K562 (cell line): ENCODE data around the gene SNX27. TPM values are rescaled to one million over a fixed set of nuclear protein-coding genes. Genes with fewer than 3 reads are reported as not detected.

ENCODE experiments used
- ATAC-seq: fragments of 200-7000 bp; cut with Tn5 transposase; 3 replicates; pipeline ENCODE4 v1.9.1; 2020; ENCODE audit warnings: moderate library complexity
- BruUV-seq: library from RNA; stranded (reverse); fragments of 400-500 nt; replicated peaks from 2 replicates; lab custom pipeline; 2021; lab: Mats Ljungman, UMichigan
- CTCF ChIA-PET: fragments of 300-600 bp; formaldehyde crosslinking; extraction: SDS; loops from one replicate; lab custom pipeline; 2021; ENCODE audit warnings: low intra/inter-chr PET ratio; lab: Yijun Ruan, JAX
- POLR2A ChIA-PET: fragments of 300-600, 350-650 bp; sonication (Branson Sonifier 250); formaldehyde crosslinking; extraction: SDS; loops from one replicate; lab custom pipeline; 2021; ENCODE audit warnings: antibody characterized with exemption, inconsistent platforms; lab: Yijun Ruan, JAX
- DNase-seq, 4 experiments: peaks; one replicate each; pipeline versions ENCODE4 v3.0.0 to v3.0.0-alpha.2; 2011 to 2018; ENCODE audit warnings: low spot score in 3 of 4, mixed read lengths in 3 of 4; ENCODE audit errors: extremely low read depth in 1 of 4
- FAIRE-seq: peaks from 2 replicates; lab custom pipeline; 2011; peaks lifted over from hg19 to GRCh38; lab: Jason Lieb, UNC
- H2AFZ ChIP-seq: 2 replicates; pipeline ENCODE4 v1.6.0; 2011; ENCODE audit warnings: low read depth, low read length, control low read depth, inconsistent platforms
- H3K27ac ChIP-seq: fragments of 200-600 bp; 3 replicates; pipeline ENCODE4 v1.8.0; 2011; ENCODE audit warnings: low read depth, mild to moderate bottlenecking, control low read depth, inconsistent platforms, low read length, moderate library complexity, mixed read lengths; ENCODE audit errors: extremely low read depth
- H3K27me3 ChIP-seq, 2 experiments: fragments of 300-600 bp in 1 of 2; 2 replicates in 1 of 2; 3 replicates in 1 of 2; pipeline versions ENCODE4 v1.6.0 to v1.8.0; 2011; ENCODE audit warnings: inconsistent platforms in 2 of 2, low read length in 2 of 2, mild to moderate bottlenecking in 1 of 2, mixed read lengths in 1 of 2, moderate library complexity in 1 of 2; ENCODE audit not compliant: control insufficient read depth in 2 of 2, insufficient read depth in 2 of 2
- H3K36me3 ChIP-seq: fragments of 300-600 bp; 3 replicates; pipeline ENCODE4 v1.8.0; 2011; ENCODE audit warnings: mild to moderate bottlenecking, low read length, inconsistent platforms; ENCODE audit not compliant: control insufficient read depth, insufficient read depth
- H3K4me1 ChIP-seq, 2 experiments: fragments of 200-600 bp in 1 of 2; replicated peaks in 1 of 2; 2 replicates in 1 of 2; 3 replicates in 1 of 2; pipeline versions ENCODE4 v1.5.1 to v1.8.0; 2011; ENCODE audit warnings: inconsistent platforms in 2 of 2, low read length in 2 of 2, mild to moderate bottlenecking in 1 of 2, mixed read lengths in 1 of 2, moderate library complexity in 1 of 2; ENCODE audit not compliant: control insufficient read depth in 2 of 2, insufficient read depth in 2 of 2
- H3K4me2 ChIP-seq: 2 replicates; pipeline ENCODE4 v1.6.1; 2011; ENCODE audit warnings: low read length, control low read depth, inconsistent platforms, mixed read lengths; ENCODE audit not compliant: insufficient read depth
- H3K4me3 ChIP-seq: fragments of 200-600 bp; sonication (generic), shearing (Covaris generic); 2 replicates; pipeline ENCODE4 v1.5.1; 2016; ENCODE audit warnings: control low read depth, inconsistent platforms
- H3K79me2 ChIP-seq: fragments of 200-600 bp; 3 replicates; pipeline ENCODE4 v1.8.0; 2011; ENCODE audit warnings: low read length, inconsistent platforms; ENCODE audit not compliant: control insufficient read depth, insufficient read depth
- H3K9ac ChIP-seq, 2 experiments: 2 replicates each; pipeline versions ENCODE4 v1.6.0 to v1.6.1; 2011; ENCODE audit warnings: low read depth in 2 of 2, low read length in 2 of 2, control low read depth in 1 of 2, inconsistent platforms in 1 of 2, mild to moderate bottlenecking in 1 of 2, mixed read lengths in 1 of 2; ENCODE audit not compliant: insufficient read depth in 1 of 2
- H3K9me1 ChIP-seq: one replicate; pipeline ENCODE4 v1.6.0; 2011; ENCODE audit warnings: inconsistent platforms, mild to moderate bottlenecking, low read length, moderate library complexity; ENCODE audit not compliant: control insufficient read depth, insufficient read depth
- H3K9me3 ChIP-seq: replicated peaks from 2 replicates; pipeline ENCODE4 v1.5.1; 2011; ENCODE audit warnings: low read depth, low read length, inconsistent platforms; ENCODE audit not compliant: control insufficient read depth, insufficient read depth
- H4K20me1 ChIP-seq: replicated peaks from 2 replicates; pipeline ENCODE4 v1.6.1; 2011; ENCODE audit warnings: low read length, inconsistent platforms, mixed read lengths; ENCODE audit not compliant: control insufficient read depth, insufficient read depth
- BDP1 ChIP-seq: IDR thresholded peaks from 3 replicates; pipeline ENCODE4 v1.6.1; 2011; ENCODE audit not compliant: insufficient read length, insufficient read depth
- CEBPB ChIP-seq: fragments of 450-650 bp; IDR thresholded peaks from 2 replicates; pipeline ENCODE4 v1.6.1; 2016; ENCODE audit warnings: missing genetic modification characterization, missing compliant biosample characterization
- E2F8 ChIP-seq: fragments of 450-650 bp; IDR thresholded peaks from 2 replicates; pipeline ENCODE4 v1.7.1; 2018; ENCODE audit warnings: mild to moderate bottlenecking, low read depth; ENCODE audit not compliant: partially characterized antibody
- GATAD2B ChIP-seq: fragments of 450-650 bp; IDR thresholded peaks from 2 replicates; pipeline ENCODE4 v1.6.1; 2017; ENCODE audit warnings: mild to moderate bottlenecking, borderline replicate concordance
- HNRNPK ChIP-seq: fragments of 200-400 bp; formaldehyde crosslinking; IDR thresholded peaks from one replicate; pipeline ENCODE4 v1.6.1; 2018; ENCODE audit warnings: mild to moderate bottlenecking, low read depth, low read length; ENCODE audit not compliant: poor library complexity, severe bottlenecking
- MAFG ChIP-seq: fragments of 450-650 bp; conservative IDR thresholded peaks from 2 replicates; pipeline ENCODE4 v1.6.1; 2016; ENCODE audit warnings: missing genetic modification characterization, missing compliant biosample characterization
- MAZ ChIP-seq, 2 experiments: fragments of 450-650 bp in 1 of 2; sonication (generic) in 1 of 2; formaldehyde crosslinking; IDR thresholded peaks in 1 of 2; conservative IDR thresholded peaks in 1 of 2; 2 replicates each; pipeline versions ENCODE4 v1.4.0 to v1.5.0; 2020; ENCODE audit warnings: mild to moderate bottlenecking in 1 of 2, missing genetic modification reagents in 1 of 2
- TOE1 ChIP-seq, 2 experiments: fragments of 450-650 bp in 1 of 2; sonication (generic) in 1 of 2; formaldehyde crosslinking in 1 of 2; IDR thresholded peaks; 2 replicates each; pipeline versions ENCODE4 v1.7.1 to v1.8.0; 2016 to 2022; ENCODE audit warnings: borderline replicate concordance in 2 of 2, mild to moderate bottlenecking in 2 of 2, antibody characterized with exemption in 1 of 2, inconsistent platforms in 1 of 2, low read depth in 1 of 2, missing genetic modification reagents in 1 of 2, moderate library complexity in 1 of 2
- ZBTB5 ChIP-seq: fragments of 450-650 bp; IDR thresholded peaks from 2 replicates; pipeline ENCODE4 v1.6.1; 2017; ENCODE audit warnings: antibody characterized with exemption
- ZNF449 ChIP-seq: fragments of 250-450 bp; sonication (Bioruptor Pico); IDR thresholded peaks from 2 replicates; pipeline ENCODE4 v1.8.0; 2022; ENCODE audit warnings: moderate library complexity, mild to moderate bottlenecking, inconsistent platforms
- WGBS: fragments of 100-300 bp; shearing (Covaris generic); methylation state at CpG from one replicate; pipeline ENCODE4 v1.1.6; 2016; ENCODE audit warnings: low coverage, mixed read lengths; ENCODE audit not compliant: insufficient coverage; ENCODE audit errors: missing lambda C conversion rate; 5-methylcytosine and 5-hydroxymethylcytosine counted together
- in situ Hi-C: fragments of 300-500 bp; cut with MboI; formaldehyde crosslinking; loops from 4 replicates; pipeline ENCODE4 v1.15.0; 2018; ENCODE audit warnings: inconsistent platforms, mixed read lengths
- intact Hi-C: fragments of 100-400 bp; cut with micrococcal nuclease; formaldehyde crosslinking; loops from 2 replicates; pipeline ENCODE4 v1.14.2; 2022
- polyA plus RNA-seq, 8 experiments: library from polyadenylated mRNA; depleted of rRNA in 4 of 8; stranded (reverse) in 5 of 8; unstranded in 3 of 8; fragments of >200 nt; fragmentation: Nextera tagmentation in 2 of 8; fragmentation: Illumina TruSeq in 1 of 8; extraction: Ambion mirVana in 2 of 8; extraction: Trizol in 1 of 8; gene quantifications; 2 replicates each; pipeline versions ENCODE4 v1.2.1 to v1.2.3, GENCODE V29; 2011 to 2014; ENCODE audit warnings: inconsistent platforms in 1 of 8, missing spikeins in 1 of 8
- total RNA-seq, 7 experiments: library from RNA; depleted of rRNA in 6 of 7; stranded (reverse); fragments of >200 nt in 6 of 7; fragmentation: Illumina TruSeq in 2 of 7; extraction: Trizol in 2 of 7; gene quantifications; 2 replicates each; pipeline versions ENCODE4 v1.2.1 to v1.2.3, GENCODE V29; 2011 to 2021; ENCODE audit warnings: low replicate concordance in 1 of 7
- TF ChIP-seq, protein P1 (sequence below): fragments of 250-450 bp; sonication (Bioruptor Pico); IDR thresholded peaks from 2 replicates; pipeline ENCODE4 v1.4.0; 2020; ENCODE audit warnings: mild to moderate bottlenecking, moderate library complexity, borderline replicate concordance

The SNX27 gene
- total and polyA plus RNA-seq, 9 of the 15 experiments (the other 6 are each of a cell fraction or from before 2014, with no cell fraction given): 4.5 to 18.7 (median 10.1) TPM

DNA sequence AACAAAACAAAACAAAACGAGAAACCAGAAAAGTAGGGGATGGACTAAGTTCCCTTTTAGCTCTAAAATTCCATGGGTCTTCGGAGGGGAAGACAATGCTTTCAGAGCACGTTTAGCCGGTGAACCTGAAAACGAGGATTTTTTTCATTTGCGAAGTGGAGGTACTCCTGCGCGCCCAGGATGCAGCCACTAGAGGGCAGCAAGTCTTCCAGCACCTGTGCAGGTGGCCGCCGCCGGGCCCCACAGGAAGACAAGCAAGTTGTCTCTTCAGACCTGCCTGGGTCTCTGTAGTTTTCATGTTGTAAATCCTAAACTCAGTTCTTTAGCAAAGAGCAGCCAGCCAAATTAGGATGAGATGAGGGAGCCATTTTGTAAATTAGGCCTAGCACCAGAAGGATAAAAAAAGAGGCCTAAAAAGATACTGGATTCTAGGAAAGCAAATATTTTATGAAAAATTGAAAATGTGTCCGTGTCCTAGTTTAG is 17.7 kb upstream of the SNX27 start:
- 0% methylated on average over 12 of the region's 12 CpGs for WGBS
- BruUV-seq: no TSS peak
- H3K9me1 ChIP-seq: no peaks in the 10 kb centered on the region
- in situ Hi-C loops (no loop called here), intact Hi-C loops (loop anchor here (2.0 to 10.0 kb wide), 3 partner anchors 139 to 243 kb away; partner anchors contain the start of genes C2CD4D and POGZ)
- H3K4me2 ChIP-seq: peak overlapping the region; percentile 38; the same call in 1 of the 2 replicates
- peak overlapping the region; percentile 70 for H2AFZ ChIP-seq
- ChIA-PET POLR2A (interaction anchor here (0.7 to 1.0 kb wide), 2 partner anchors 55 to 130 kb away, joined by 3 read pairs; no protein-coding TSS in a partner anchor), CTCF (interaction anchor here (1.3 kb wide), 1 partner anchor 242 kb away, joined by 6 read pairs; no protein-coding TSS in a partner anchor)
- no peak overlapping the region for H3K9ac ChIP-seq
- peak; percentile 74 to 83 (median 78) for DNase-seq
- no peaks in the 10 kb centered on the region for H3K9me3 ChIP-seq
- H3K36me3 ChIP-seq: no peaks in the 10 kb centered on the region
- peak; percentile 91 for ATAC-seq
- no peak overlapping the region for H3K4me3 ChIP-seq
- FAIRE-seq: peak; percentile 35
- H3K4me1 ChIP-seq: peaks cover 11 to 20% of the 10 kb centered on the region in 2 experiments
- no peaks in the 10 kb centered on the region; the same call in 1 of the 2 replicates for H4K20me1 ChIP-seq
- H3K27me3 ChIP-seq: no peaks in the 10 kb centered on the region
- no peaks in the 10 kb centered on the region for H3K79me2 ChIP-seq
- H3K27ac ChIP-seq: no peak overlapping the region
- TF ChIP-seq GATAD2B (no peak), E2F8 (no peak), ZBTB5 (no peak), BDP1 (no peak), ZNF449 (CRISPR knock-in tag) (no peak), MAFG (tag) (no peak), MAZ (CRISPR knock-in tag; conservative IDR thresholded peaks at IDR 0.05 in 1 of 2, IDR thresholded peaks at IDR 0.05 in 1 of 2) (no peak), HNRNPK (no peak), CEBPB (no peak), TOE1 (IDR thresholded peaks at IDR 0.05; ENCODE audit: borderline replicate concordance) (no peak), TOE1 (CRISPR knock-in tag; IDR thresholded peaks at IDR 0.05; ENCODE audit: borderline replicate concordance, low read depth) (no peak)
- TF ChIP-seq, protein P1, sequence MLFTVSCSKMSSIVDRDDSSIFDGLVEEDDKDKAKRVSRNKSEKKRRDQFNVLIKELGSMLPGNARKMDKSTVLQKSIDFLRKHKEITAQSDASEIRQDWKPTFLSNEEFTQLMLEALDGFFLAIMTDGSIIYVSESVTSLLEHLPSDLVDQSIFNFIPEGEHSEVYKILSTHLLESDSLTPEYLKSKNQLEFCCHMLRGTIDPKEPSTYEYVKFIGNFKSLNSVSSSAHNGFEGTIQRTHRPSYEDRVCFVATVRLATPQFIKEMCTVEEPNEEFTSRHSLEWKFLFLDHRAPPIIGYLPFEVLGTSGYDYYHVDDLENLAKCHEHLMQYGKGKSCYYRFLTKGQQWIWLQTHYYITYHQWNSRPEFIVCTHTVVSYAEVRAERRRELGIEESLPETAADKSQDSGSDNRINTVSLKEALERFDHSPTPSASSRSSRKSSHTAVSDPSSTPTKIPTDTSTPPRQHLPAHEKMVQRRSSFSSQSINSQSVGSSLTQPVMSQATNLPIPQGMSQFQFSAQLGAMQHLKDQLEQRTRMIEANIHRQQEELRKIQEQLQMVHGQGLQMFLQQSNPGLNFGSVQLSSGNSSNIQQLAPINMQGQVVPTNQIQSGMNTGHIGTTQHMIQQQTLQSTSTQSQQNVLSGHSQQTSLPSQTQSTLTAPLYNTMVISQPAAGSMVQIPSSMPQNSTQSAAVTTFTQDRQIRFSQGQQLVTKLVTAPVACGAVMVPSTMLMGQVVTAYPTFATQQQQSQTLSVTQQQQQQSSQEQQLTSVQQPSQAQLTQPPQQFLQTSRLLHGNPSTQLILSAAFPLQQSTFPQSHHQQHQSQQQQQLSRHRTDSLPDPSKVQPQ (CRISPR knock-in tag): no peak
